ENCODE results near the gene SURF6. TPM values are rescaled to one million over a fixed set of nuclear protein-coding genes. Genes with fewer than 3 reads are reported as not detected.
"Not testable (repeated sequence)": the region's sequence is repeated elsewhere in the genome, so short reads cannot be mapped to it uniquely, and the experiment has no call there.

SURF6 gene
- total RNA-seq, 4 donors from 2014 or later = 10.5 to 47.8 (median 14.5) TPM

DNA sequence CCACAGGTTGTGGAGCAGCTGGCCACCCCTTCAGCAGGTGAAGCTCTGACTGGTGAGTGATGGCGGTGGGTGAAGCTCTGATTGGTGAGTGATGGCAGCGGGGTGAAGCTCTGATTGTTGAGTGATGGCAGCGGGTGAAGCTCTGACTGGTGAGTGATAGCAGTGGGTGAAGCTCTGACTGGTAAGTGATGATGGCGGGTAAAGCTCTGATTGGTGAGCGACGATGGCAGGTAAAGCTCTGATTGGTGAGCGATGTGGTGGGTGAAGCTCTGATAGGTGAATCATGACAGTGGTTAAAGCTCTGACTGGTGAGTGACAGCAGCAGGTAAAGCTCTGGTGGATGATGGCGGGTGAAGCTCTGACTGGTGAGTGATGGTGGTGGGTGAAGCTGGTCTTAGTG, 51.6 kb downstream of the SURF6 start:
- ATAC-seq (ENCODE audit: low FRiP score) (no peak), DNase-seq (ENCODE audit: low spot score) (no peak)
- TF ChIP-seq, protein P1, sequence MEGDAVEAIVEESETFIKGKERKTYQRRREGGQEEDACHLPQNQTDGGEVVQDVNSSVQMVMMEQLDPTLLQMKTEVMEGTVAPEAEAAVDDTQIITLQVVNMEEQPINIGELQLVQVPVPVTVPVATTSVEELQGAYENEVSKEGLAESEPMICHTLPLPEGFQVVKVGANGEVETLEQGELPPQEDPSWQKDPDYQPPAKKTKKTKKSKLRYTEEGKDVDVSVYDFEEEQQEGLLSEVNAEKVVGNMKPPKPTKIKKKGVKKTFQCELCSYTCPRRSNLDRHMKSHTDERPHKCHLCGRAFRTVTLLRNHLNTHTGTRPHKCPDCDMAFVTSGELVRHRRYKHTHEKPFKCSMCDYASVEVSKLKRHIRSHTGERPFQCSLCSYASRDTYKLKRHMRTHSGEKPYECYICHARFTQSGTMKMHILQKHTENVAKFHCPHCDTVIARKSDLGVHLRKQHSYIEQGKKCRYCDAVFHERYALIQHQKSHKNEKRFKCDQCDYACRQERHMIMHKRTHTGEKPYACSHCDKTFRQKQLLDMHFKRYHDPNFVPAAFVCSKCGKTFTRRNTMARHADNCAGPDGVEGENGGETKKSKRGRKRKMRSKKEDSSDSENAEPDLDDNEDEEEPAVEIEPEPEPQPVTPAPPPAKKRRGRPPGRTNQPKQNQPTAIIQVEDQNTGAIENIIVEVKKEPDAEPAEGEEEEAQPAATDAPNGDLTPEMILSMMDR (IDR thresholded peaks at IDR 0.05) = no peak

DNA sequence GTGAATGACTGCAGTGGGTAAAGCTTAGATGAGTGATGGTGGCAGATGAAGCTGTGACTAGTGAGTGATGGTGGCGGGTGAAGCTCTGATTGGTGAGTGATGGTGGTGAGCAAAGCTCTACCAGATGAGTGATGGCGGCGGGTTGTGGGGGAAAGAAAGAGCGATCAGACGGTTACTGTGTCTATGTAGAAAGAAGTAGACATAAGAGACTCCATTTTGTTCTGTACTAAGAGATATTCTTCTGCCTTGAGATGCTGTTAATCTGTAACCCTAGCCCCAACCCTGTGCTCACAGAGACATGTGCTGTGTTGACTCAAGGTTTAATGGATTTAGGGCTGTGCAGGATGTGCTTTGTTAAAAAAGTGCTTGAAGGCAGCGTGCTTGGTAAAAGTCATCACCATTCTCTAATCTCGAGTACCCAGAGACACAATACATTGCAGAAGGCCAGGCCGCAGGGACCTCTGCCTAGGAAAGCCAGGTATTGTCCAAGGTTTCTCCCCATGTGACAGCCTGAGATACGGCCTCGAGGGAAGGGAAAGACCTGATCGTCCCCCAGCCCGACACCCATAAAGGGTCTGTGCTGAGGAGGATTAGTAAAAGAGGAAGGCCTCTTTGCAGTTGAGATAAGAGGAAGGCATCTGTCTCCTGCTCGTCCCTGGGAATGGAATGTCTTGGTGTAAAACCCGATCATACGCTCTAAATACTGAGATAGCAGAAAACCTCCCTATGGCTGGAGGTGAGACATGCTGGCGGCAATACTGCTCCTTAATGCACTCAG, 52.5 kb downstream of the SURF6 start:
- DNase-seq (ENCODE audit: low spot score); ATAC-seq (ENCODE audit: low FRiP score): not testable (repeated sequence)

DNA sequence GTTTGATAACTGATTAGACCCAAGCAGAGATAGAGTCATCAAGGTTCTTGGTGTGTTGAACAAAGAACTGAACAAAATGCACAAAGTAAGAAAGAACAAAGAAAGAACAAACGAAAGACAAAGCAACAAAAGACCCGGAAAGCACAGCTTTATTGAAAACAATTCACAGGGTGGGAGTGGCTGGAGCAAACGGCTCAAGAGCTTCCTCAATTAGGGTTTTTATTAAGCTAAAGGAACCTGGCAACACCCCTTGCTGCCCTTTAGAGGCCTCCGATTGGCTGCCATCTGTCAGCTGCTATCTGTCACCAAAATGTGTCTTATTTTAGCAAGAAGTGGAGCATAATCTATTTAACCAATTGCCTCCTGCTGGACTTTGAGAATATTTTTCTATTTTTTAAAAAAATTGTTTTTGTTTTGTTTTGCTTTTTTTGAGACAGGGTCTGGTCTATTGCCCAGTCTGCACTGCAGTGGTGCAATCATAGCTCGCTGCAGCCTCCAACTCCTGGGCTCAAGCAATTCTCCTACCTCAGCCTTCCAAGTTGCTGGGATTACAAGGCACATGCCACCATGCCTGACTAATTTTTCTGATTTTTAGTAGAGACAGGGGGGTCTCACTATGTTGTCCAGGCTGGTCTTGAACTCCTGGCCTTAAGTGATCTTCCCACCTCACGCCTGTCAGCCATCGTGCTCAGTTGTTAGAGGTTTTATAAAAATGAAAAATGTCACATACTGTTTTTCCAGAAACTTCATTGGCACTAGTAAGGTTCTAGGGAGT, 53.3 kb downstream of the SURF6 start:
- DNase-seq (ENCODE audit: low spot score) (no peak), ATAC-seq (ENCODE audit: low FRiP score) (no peak)
- TF ChIP-seq, protein P1 (IDR thresholded peaks at IDR 0.05) = no peak

DNA sequence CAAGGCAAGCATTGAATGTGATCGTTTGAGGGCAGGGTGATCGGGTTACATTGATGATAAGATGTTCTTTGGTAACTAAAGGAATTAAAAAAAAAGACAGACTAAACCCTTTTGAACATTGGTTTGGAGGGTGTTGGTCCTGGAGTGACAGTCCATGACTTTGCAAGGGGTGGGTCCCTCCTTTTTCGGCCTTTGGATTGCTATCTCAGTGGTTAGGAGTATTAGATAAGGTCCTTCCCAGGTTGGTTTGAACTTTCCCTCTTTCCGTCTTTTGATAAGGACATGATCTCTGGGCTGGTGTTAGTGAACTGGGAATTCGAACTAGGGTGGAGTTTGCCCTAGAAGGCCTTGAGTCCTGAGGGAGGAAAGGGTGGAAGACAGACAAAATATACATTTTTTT, 55.6 kb downstream of the SURF6 start:
- TF ChIP-seq, protein P1 (IDR thresholded peaks at IDR 0.05) = no peak
- DNase-seq (ENCODE audit: low spot score) (no peak), ATAC-seq (ENCODE audit: low FRiP score) (no peak)

Small RNAs within 50 kb of the gene (small RNA-seq; reads per million reads assigned to genes)
- gene RF00019 (not detected), gene SNORD24 (not detected), gene SNORD36A (not detected), gene SNORD36B (not detected), gene SNORD36C (not detected)

Other genes with a start within 250 kb of the SURF6 start
- gene RALGDS, start 214.9 kb downstream of the SURF6 start, total RNA-seq = 100 to 1,000 TPM in 1 of 4 donors, 10 to 100 TPM in 3; 33.9 to 177 (median 68.9) TPM
- 10 to 100 TPM; 23.4 to 29.1 (median 26.9) TPM for gene GBGT1, start 172.3 kb downstream of the SURF6 start, total RNA-seq
- gene OBP2B, start 126.9 kb downstream of the SURF6 start, total RNA-seq = not detected
- gene ABO, start 61.0 kb downstream of the SURF6 start, total RNA-seq = 1 to 10 TPM; 1.8 to 7.3 (median 4.0) TPM
- gene MED22, start 11.9 kb upstream of the SURF6 start, total RNA-seq = 10 to 100 TPM; 20.0 to 29.1 (median 24.5) TPM
- 1,000 to 10,000 TPM; 1,813 to 2,244 (median 1,961) TPM for gene RPL7A, start 12.0 kb upstream of the SURF6 start, total RNA-seq
- 10 to 100 TPM; 30.3 to 47.1 (median 41.1) TPM for gene SURF1, start 20.3 kb upstream of the SURF6 start, total RNA-seq
- 10 to 100 TPM in 3 of 4 donors, 1 to 10 TPM in 1; 8.4 to 25.5 (median 13.4) TPM for gene SURF2, start 20.4 kb upstream of the SURF6 start, total RNA-seq
- 100 to 1,000 TPM; 141 to 266 (median 230) TPM for gene SURF4, start 39.9 kb upstream of the SURF6 start, total RNA-seq
- not detected for gene STKLD1, start 40.2 kb upstream of the SURF6 start, total RNA-seq
- 10 to 100 TPM; 11.5 to 18.1 (median 15.4) TPM for gene REXO4, start 81.8 kb upstream of the SURF6 start, total RNA-seq
- gene ADAMTS13, start 86.2 kb upstream of the SURF6 start, total RNA-seq = 1 to 10 TPM; 1.1 to 3.0 (median 1.2) TPM
- gene CACFD1, start 123.8 kb upstream of the SURF6 start, total RNA-seq = 1 to 10 TPM; 2.7 to 6.9 (median 4.8) TPM
- 1 to 10 TPM; 2.1 to 4.9 (median 4.1) TPM for gene SLC2A6, start 142.9 kb upstream of the SURF6 start, total RNA-seq
- not detected for gene MYMK, start 188.8 kb upstream of the SURF6 start, total RNA-seq
- gene ADAMTSL2, start 198.5 kb upstream of the SURF6 start, total RNA-seq = 1 to 10 TPM in 3 of 4 donors, under 1 TPM in 1; 0.63 to 4.7 (median 1.4) TPM

Data from omental fat pad (tissue), 4 donors.